K562 (cell line): Measurements from ENCODE around the gene MARCHF9. TPM values are rescaled to one million over a fixed set of nuclear protein-coding genes. Genes with fewer than 3 reads are reported as not detected.

ENCODE experiments used
- CEBPB ChIP-seq: fragments of 450-650 bp; IDR thresholded peaks from 2 replicates; pipeline ENCODE4 v1.6.1; 2016; ENCODE audit warnings: missing genetic modification characterization, missing compliant biosample characterization
- FOSL1 ChIP-seq: fragments of 200-800 bp; sonication (Bioruptor generic); conservative IDR thresholded peaks from 2 replicates; pipeline ENCODE4 v1.6.1; 2016; ENCODE audit warnings: missing genetic modification characterization, missing compliant biosample characterization
- HDAC8 ChIP-seq: fragments of 450-650 bp; IDR thresholded peaks from 2 replicates; pipeline ENCODE4 v1.6.1; 2016; ENCODE audit warnings: mild to moderate bottlenecking, missing genetic modification characterization, moderate library complexity, missing compliant biosample characterization
- MTA1 ChIP-seq: fragments of 450-650 bp; IDR thresholded peaks from 2 replicates; pipeline ENCODE4 v1.6.1; 2017; ENCODE audit warnings: borderline replicate concordance
- NCOR1 ChIP-seq: fragments of 450-650 bp; IDR thresholded peaks from 2 replicates; pipeline ENCODE4 v1.6.1; 2016; ENCODE audit warnings: mild to moderate bottlenecking, moderate library complexity
- RFX7 ChIP-seq: fragments of 250-450 bp; sonication (Bioruptor Pico); IDR thresholded peaks from 2 replicates; pipeline ENCODE4 v1.5.1; 2021; ENCODE audit warnings: mild to moderate bottlenecking
- SIX5 ChIP-seq, 2 experiments: IDR thresholded peaks; 2 replicates each; pipeline ENCODE4 v1.6.1; 2011; ENCODE audit warnings: low read length in 2 of 2, borderline replicate concordance in 1 of 2, low read depth in 1 of 2, mild to moderate bottlenecking in 1 of 2, moderate library complexity in 1 of 2; ENCODE audit not compliant: insufficient read depth in 1 of 2
- ZNF551 ChIP-seq: fragments of 250-450 bp; sonication (Bioruptor Pico); IDR thresholded peaks from 2 replicates; pipeline ENCODE4 v1.5.0; 2021; ENCODE audit warnings: mild to moderate bottlenecking, moderate library complexity
- ZNF780A ChIP-seq: fragments of 250-450 bp; sonication (Bioruptor Pico); IDR thresholded peaks from 2 replicates; pipeline ENCODE4 v1.5.0; 2021; ENCODE audit warnings: mild to moderate bottlenecking
- polyA plus RNA-seq, 8 experiments: library from polyadenylated mRNA; depleted of rRNA in 4 of 8; stranded (reverse) in 5 of 8; unstranded in 3 of 8; fragments of >200 nt; fragmentation: Nextera tagmentation in 2 of 8; fragmentation: Illumina TruSeq in 1 of 8; extraction: Ambion mirVana in 2 of 8; extraction: Trizol in 1 of 8; gene quantifications; 2 replicates each; pipeline versions ENCODE4 v1.2.1 to v1.2.3, GENCODE V29; 2011 to 2014; ENCODE audit warnings: inconsistent platforms in 1 of 8, missing spikeins in 1 of 8
- total RNA-seq, 7 experiments: library from RNA; depleted of rRNA in 6 of 7; stranded (reverse); fragments of >200 nt in 6 of 7; fragmentation: Illumina TruSeq in 2 of 7; extraction: Trizol in 2 of 7; gene quantifications; 2 replicates each; pipeline versions ENCODE4 v1.2.1 to v1.2.3, GENCODE V29; 2011 to 2021; ENCODE audit warnings: low replicate concordance in 1 of 7
- TF ChIP-seq, protein P1 (sequence below), 2 experiments: fragments of 450-650 bp; conservative IDR thresholded peaks; 2 replicates each; pipeline ENCODE4 v1.6.1; 2017; ENCODE audit warnings: mild to moderate bottlenecking in 2 of 2, moderate library complexity in 2 of 2
- TF ChIP-seq, protein P2 (sequence below): fragments of 250-450 bp; sonication (Bioruptor Pico); IDR thresholded peaks from 2 replicates; pipeline ENCODE4 v1.5.0; 2021; ENCODE audit warnings: mild to moderate bottlenecking, moderate library complexity
- TF ChIP-seq, protein P3 (sequence below): sonication (generic); formaldehyde crosslinking; IDR thresholded peaks from 2 replicates; pipeline ENCODE4 v1.4.0; 2020; ENCODE audit warnings: mild to moderate bottlenecking, missing genetic modification reagents
- TF ChIP-seq, protein P4 (sequence below), 2 experiments: fragments of 450-650 bp; IDR thresholded peaks; 2 replicates each; pipeline ENCODE4 v1.6.1; 2016
- TF ChIP-seq, protein P5 (sequence below): fragments of 450-650 bp; formaldehyde crosslinking; IDR thresholded peaks from 2 replicates; pipeline ENCODE4 v1.4.0; 2020; ENCODE audit warnings: mild to moderate bottlenecking, mixed read lengths

MARCHF9 gene
- total and polyA plus RNA-seq, 9 of the 15 experiments (the other 6 are each of a cell fraction or from before 2014, with no cell fraction given): 0.80 to 12.4 (median 6.2) TPM

DNA sequence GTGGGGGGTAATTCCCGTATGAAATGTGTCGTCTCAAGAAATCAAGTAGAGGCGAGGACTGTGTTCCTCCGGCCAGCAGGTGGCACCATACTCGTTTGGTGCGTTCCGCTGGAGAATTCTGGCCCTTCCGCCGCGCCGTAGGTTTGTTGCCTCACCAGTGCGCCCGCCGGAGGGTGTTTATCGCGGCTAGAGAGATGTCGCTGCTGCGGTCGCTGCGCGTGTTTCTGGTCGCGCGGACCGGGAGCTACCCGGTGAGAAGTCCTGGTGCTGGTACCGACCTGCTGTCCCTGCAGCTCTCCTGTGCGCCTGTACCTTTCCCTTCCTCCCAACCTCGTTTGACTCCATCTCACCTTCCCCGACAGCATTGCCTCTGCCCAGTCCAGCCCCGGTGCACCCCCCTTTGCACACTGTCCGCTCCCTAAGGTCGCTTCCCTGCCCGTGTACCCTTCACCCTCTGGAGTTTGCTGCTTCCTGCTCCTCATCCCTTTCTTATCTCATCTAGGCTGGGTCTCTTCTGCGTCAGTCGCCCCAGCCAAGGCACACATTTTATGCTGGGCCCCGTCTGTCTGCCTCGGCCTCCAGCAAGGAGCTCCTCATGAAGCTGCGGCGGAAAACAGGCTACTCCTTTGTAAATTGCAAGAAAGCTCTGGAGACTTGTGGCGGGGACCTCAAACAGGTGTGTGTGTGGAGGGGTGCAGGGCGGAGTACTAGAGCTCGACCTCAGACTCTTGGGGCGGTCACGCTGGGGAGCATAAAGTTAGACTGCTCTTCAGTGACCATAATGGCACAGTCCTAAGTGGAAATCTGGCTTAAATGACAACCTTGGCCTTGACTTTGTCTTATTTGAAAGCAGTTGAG lies 27.9 kb downstream of the MARCHF9 start, which contains the start of gene TSFM (continued):
- TF ChIP-seq, protein P1, sequence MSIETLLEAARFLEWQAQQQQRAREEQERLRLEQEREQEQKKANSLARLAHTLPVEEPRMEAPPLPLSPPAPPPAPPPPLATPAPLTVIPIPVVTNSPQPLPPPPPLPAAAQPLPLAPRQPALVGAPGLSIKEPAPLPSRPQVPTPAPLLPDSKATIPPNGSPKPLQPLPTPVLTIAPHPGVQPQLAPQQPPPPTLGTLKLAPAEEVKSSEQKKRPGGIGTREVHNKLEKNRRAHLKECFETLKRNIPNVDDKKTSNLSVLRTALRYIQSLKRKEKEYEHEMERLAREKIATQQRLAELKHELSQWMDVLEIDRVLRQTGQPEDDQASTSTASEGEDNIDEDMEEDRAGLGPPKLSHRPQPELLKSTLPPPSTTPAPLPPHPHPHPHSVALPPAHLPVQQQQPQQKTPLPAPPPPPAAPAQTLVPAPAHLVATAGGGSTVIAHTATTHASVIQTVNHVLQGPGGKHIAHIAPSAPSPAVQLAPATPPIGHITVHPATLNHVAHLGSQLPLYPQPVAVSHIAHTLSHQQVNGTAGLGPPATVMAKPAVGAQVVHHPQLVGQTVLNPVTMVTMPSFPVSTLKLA (conservative IDR thresholded peaks at IDR 0.05): peak; percentile 93 to 98
- TF ChIP-seq, protein P2, sequence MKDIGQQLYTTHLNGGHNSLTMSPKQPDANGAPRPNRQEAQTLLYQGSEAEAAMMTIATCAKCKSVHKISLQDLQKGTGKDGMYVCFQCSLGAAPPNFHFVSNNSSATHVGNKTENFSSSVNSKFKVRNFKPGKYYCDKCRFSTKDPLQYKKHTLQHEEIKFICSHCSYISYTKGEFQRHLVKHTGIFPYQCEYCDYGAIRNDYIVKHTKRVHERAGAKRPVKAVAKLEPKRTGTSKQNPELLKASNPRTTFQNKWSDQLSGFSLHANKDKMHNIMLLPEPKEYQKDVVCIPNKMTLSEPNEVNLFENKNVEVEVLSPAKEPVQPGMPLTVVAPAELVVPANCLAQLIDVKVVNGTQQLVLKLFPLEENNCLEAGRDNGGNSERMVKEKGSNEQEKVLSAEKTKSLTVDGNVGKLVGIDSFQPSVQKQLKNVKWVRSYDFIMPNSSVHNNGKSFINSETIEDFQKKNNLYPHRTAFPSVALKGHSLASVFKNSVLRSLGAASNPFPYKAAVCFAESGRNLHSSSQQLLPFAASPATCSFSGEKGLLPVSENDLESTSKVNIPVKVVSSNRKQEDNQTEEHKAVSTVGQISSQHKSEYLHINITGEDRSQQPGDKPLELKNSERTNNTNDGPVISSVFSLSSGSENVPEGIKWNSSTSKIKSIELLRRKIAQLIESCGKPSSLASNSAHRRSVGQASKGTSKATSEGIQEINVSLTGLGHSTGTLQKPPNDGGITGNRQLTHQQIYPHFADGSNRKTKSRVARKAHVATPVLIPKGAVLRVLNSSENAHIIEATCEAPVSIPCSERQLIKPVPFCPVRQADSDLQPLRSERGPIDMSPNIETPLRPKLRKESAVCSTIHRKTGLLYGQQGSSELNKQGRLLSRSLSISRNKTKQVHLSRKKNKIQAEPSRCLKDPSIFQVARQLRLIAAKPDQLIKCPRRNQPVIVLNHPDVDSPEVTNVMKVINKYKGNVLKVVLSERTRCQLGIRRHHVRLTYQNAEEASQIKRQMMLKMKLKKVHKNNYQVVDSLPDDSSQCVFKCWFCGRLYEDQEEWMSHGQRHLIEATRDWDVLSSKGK (CRISPR knock-in tag): no peak
- TF ChIP-seq CEBPB (tag) (peak; percentile 96), SIX5 (IDR thresholded peaks at IDR 0.05; ENCODE audit: borderline replicate concordance in 1 of 2, insufficient read depth in 1 of 2, low read depth in 1 of 2, low read length in 2 of 2) (peak; percentile 26 to 37; a peak in 1 of 4 replicates), ZNF551 (CRISPR knock-in tag) (no peak), NCOR1 (peak; percentile 56), RFX7 (CRISPR knock-in tag) (no peak), ZNF780A (no peak), FOSL1 (tag) (peak; percentile 61), MTA1 (peak; percentile 96), HDAC8 (tag) (0 out of 2 replicates have a peak, but pooled peaks have one; percentile 28)
- TF ChIP-seq, protein P3, sequence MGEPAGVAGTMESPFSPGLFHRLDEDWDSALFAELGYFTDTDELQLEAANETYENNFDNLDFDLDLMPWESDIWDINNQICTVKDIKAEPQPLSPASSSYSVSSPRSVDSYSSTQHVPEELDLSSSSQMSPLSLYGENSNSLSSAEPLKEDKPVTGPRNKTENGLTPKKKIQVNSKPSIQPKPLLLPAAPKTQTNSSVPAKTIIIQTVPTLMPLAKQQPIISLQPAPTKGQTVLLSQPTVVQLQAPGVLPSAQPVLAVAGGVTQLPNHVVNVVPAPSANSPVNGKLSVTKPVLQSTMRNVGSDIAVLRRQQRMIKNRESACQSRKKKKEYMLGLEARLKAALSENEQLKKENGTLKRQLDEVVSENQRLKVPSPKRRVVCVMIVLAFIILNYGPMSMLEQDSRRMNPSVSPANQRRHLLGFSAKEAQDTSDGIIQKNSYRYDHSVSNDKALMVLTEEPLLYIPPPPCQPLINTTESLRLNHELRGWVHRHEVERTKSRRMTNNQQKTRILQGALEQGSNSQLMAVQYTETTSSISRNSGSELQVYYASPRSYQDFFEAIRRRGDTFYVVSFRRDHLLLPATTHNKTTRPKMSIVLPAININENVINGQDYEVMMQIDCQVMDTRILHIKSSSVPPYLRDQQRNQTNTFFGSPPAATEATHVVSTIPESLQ: no peak
- TF ChIP-seq, protein P4, sequence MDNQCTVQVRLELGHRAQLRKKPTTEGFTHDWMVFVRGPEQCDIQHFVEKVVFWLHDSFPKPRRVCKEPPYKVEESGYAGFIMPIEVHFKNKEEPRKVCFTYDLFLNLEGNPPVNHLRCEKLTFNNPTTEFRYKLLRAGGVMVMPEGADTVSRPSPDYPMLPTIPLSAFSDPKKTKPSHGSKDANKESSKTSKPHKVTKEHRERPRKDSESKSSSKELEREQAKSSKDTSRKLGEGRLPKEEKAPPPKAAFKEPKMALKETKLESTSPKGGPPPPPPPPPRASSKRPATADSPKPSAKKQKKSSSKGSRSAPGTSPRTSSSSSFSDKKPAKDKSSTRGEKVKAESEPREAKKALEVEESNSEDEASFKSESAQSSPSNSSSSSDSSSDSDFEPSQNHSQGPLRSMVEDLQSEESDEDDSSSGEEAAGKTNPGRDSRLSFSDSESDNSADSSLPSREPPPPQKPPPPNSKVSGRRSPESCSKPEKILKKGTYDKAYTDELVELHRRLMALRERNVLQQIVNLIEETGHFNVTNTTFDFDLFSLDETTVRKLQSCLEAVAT (IDR thresholded peaks at IDR 0.05): peak; percentile 71 to 81
- TF ChIP-seq, protein P5, sequence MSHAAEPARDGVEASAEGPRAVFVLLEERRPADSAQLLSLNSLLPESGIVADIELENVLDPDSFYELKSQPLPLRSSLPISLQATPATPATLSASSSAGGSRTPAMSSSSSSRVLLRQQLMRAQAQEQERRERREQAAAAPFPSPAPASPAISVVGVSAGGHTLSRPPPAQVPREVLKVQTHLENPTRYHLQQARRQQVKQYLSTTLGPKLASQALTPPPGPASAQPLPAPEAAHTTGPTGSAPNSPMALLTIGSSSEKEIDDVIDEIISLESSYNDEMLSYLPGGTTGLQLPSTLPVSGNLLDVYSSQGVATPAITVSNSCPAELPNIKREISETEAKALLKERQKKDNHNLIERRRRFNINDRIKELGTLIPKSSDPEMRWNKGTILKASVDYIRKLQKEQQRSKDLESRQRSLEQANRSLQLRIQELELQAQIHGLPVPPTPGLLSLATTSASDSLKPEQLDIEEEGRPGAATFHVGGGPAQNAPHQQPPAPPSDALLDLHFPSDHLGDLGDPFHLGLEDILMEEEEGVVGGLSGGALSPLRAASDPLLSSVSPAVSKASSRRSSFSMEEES: no peak
